Activated CD4-positive, alpha-beta T cell treated with anti-CD3 and anti-CD28 coated beads, Interleukin-2, Interleukin-6, amounts not matched to agents 100 ng/mL and 50 ng/mL, durations not matched to agents 16 hours and 8 hours (primary cell): ENCODE data around the gene DOP1A.
A peak's percentile ranks its signal among the peaks of the same experiment; 100 is the strongest.

Experiments used
- DNase-seq: peaks from one replicate; pipeline ENCODE4 v3.0.0-alpha.2; 2020

The DOP1A gene

GRCh38 chr6:83067448-83068439 is at the start of gene DOP1A:
Gene DOP1A, plus strand, starts transcription at chr6:83067671. Its CDS starts 29,307 bp downstream, at chr6:83096978.
- peak; percentile 97 for DNase-seq

GRCh38 chr6:83019741-83020140 is 47.7 kb upstream of the DOP1A start:
- no peak for DNase-seq

GRCh38 chr6:83031689-83032088 is 35.8 kb upstream of the DOP1A start:
- DNase-seq: no peak

- DNase-seq: no peak
Measured at GRCh38 chr6:83038246-83038645, 29.2 kb upstream of the DOP1A start.

GRCh38 chr6:83042467-83043053 is 24.9 kb upstream of the DOP1A start:
- no peak for DNase-seq

- DNase-seq: no peak
Measured at GRCh38 chr6:83044091-83044768, 23.2 kb upstream of the DOP1A start.

- no peak for DNase-seq
Measured at GRCh38 chr6:83047065-83047754, 20.3 kb upstream of the DOP1A start.

- no peak for DNase-seq
Measured at GRCh38 chr6:83051377-83052172, 15.9 kb upstream of the DOP1A start.

GRCh38 chr6:83053678-83054077 is 13.8 kb upstream of the DOP1A start:
- no peak for DNase-seq

- peak; percentile 55 for DNase-seq
Measured at GRCh38 chr6:83055366-83055964, 12.0 kb upstream of the DOP1A start.

- DNase-seq: peak; percentile 26
Measured at GRCh38 chr6:83057705-83058321, 9.7 kb upstream of the DOP1A start.

- DNase-seq: no peak
Measured at GRCh38 chr6:83061190-83061589, 6.3 kb upstream of the DOP1A start.

GRCh38 chr6:83062225-83062624 is 5.2 kb upstream of the DOP1A start:
- DNase-seq: no peak

- DNase-seq: peak; percentile 95
Measured at GRCh38 chr6:83065511-83066192, 1.8 kb upstream of the DOP1A start, which contains the start of gene UBE3D. Gene UBE3D, minus strand, starts transcription at chr6:83065841. Its CDS starts 123 bp downstream, at chr6:83065718.

GRCh38 chr6:83068616-83069015 is 1.1 kb downstream of the DOP1A start:
- no peak for DNase-seq

GRCh38 chr6:83069633-83070032 is 2.2 kb downstream of the DOP1A start:
- DNase-seq: no peak

- DNase-seq: no peak
Measured at GRCh38 chr6:83071023-83071422, 3.6 kb downstream of the DOP1A start.

GRCh38 chr6:83071707-83072106 is 4.2 kb downstream of the DOP1A start:
- DNase-seq: no peak

- DNase-seq: no peak
Measured at GRCh38 chr6:83072726-83073125, 5.3 kb downstream of the DOP1A start.

GRCh38 chr6:83073615-83074014 is 6.1 kb downstream of the DOP1A start:
- no peak for DNase-seq
